Kidney (tissue), 14 donors: ENCODE measurements around the gene DCLK1. TPM values are rescaled to one million over a fixed set of nuclear protein-coding genes. Genes with fewer than 3 reads are reported as not detected.

ENCODE experiments used
- DNase-seq, 5 donors: peaks; one replicate each; pipeline ENCODE4 v3.0.0-alpha.2; 2013 to 2020
- FAIRE-seq: peaks from 2 replicates; lab custom pipeline; 2012; peaks lifted over from hg19 to GRCh38; lab: Jason Lieb, UNC
- H3K27ac ChIP-seq, 2 donors: one replicate each; pipeline ENCODE4 v1.7.0; 2013; ENCODE audit warnings: low read depth in 2 of 2, low read length in 2 of 2, inconsistent platforms in 1 of 2
- H3K27me3 ChIP-seq: one replicate; pipeline ENCODE4 v1.7.1; 2013; ENCODE audit warnings: low read length, inconsistent platforms; ENCODE audit not compliant: control insufficient read depth, insufficient read depth
- H3K36me3 ChIP-seq, 3 donors: one replicate each; pipeline versions ENCODE4 v1.7.0 to v1.7.1; 2013; ENCODE audit warnings: low read length in 3 of 3, control low read depth in 1 of 3, inconsistent platforms in 1 of 3; ENCODE audit not compliant: insufficient read depth in 3 of 3, control insufficient read depth in 2 of 3
- H3K4me1 ChIP-seq, 3 donors: one replicate each; pipeline versions ENCODE4 v1.7.0 to v1.7.1; 2013; ENCODE audit warnings: low read length in 3 of 3, inconsistent platforms in 1 of 3, low read depth in 1 of 3; ENCODE audit not compliant: control insufficient read depth in 2 of 3, insufficient read depth in 2 of 3
- H3K4me3 ChIP-seq, 3 donors: one replicate each; pipeline versions ENCODE4 v1.7.0 to v1.8.1; 2013; ENCODE audit warnings: low read length in 3 of 3, control low read depth in 1 of 3, inconsistent platforms in 1 of 3
- H3K9ac ChIP-seq, 3 donors: one replicate each; pipeline versions ENCODE4 v1.7.0 to v1.7.1; 2013; ENCODE audit warnings: low read length in 3 of 3, control low read depth in 1 of 3, inconsistent platforms in 1 of 3
- H3K9me3 ChIP-seq, 3 donors: one replicate each; pipeline versions ENCODE4 v1.7.0 to v1.7.1; 2013; ENCODE audit warnings: low read length in 3 of 3, control low read depth in 1 of 3, inconsistent platforms in 1 of 3; ENCODE audit not compliant: control insufficient read depth in 2 of 3, insufficient read depth in 1 of 3
- CTCF ChIP-seq: IDR thresholded peaks from 3 replicates; pipeline ENCODE4 v1.5.1; 2012; ENCODE audit warnings: mild to moderate bottlenecking, moderate library complexity, borderline replicate concordance; ENCODE audit not compliant: insufficient read depth; ENCODE audit errors: extremely low read depth
- intact Hi-C: fragments of 100-400 bp; cut with DNase I; formaldehyde crosslinking; loops from one replicate; pipeline ENCODE4 v1.11.1; 2022
- polyA plus RNA-seq: library from polyadenylated mRNA; stranded (reverse); fragments of 350-450 nt; fragmentation: Illumina TruSeq; extraction: RNeasy Lipid Tissue Mini Kit (QIAGEN cat#74804); gene quantifications from one replicate; pipeline ENCODE4 v1.2.3, GENCODE V29; 2014; ENCODE audit warnings: low read depth, low replicate concordance; ENCODE audit not compliant: insufficient read depth
- total RNA-seq: library from RNA; stranded (reverse); fragmentation: NEBNext Ultra II Directional; extraction: Animal tissue kit (Norgen Biotek cat#: 25700); gene quantifications from one replicate; pipeline ENCODE4 v1.2.1, GENCODE V29; 2021
- donor health status: control.
- donor health status: control.
- donor health status: control.
- donor health status: control.
- donor health status: control.
- donor health status: DM: yes; HTN: yes; CAD: no.
- donor health status: Normal renal cell carcinoma (clear cell type).

DCLK1 gene
- total and polyA plus RNA-seq, 2 donors from 2014 or later: 0.73 to 8.3 TPM

- no peaks in the 10 kb centered on the region for H3K27me3 ChIP-seq
Observed at GRCh38 chr13:36142735-36143134, 11.6 kb upstream of the DCLK1 start.

GRCh38 chr13:36135876-36136275, 4.7 kb upstream of the DCLK1 start:
- no peaks in the 10 kb centered on the region for H3K4me1 ChIP-seq
- H3K27me3 ChIP-seq: no peaks in the 10 kb centered on the region
- no peak for TF ChIP-seq CTCF
- DNase-seq: no peak
- H3K27ac ChIP-seq: no peak overlapping the region
- H3K36me3 ChIP-seq: no peaks in the 10 kb centered on the region
- no peak overlapping the region for H3K4me3 ChIP-seq
- FAIRE-seq: no peak
- no peaks in the 10 kb centered on the region for H3K9me3 ChIP-seq
- no peak overlapping the region for H3K9ac ChIP-seq
- intact Hi-C loops: no loop called here

More at GRCh38 chr13:36142735-36143134, 11.6 kb upstream of the DCLK1 start:
- Histone ChIP-seq H3K27ac (no peak overlapping the region), H3K36me3 (no peaks in the 10 kb centered on the region), H3K4me1 (no peaks in the 10 kb centered on the region), H3K4me3 (no peak overlapping the region), H3K9me3 (no peaks in the 10 kb centered on the region), H3K9ac (no peak overlapping the region)
- no peak for FAIRE-seq
- DNase-seq: no peak
- TF ChIP-seq CTCF: no peak
- intact Hi-C loops: no loop called here

- TF ChIP-seq CTCF: no peak
- Histone ChIP-seq H3K9ac (no peak overlapping the region), H3K4me1 (no peaks in the 10 kb centered on the region), H3K27ac (no peak overlapping the region), H3K4me3 (no peak overlapping the region), H3K9me3 (no peaks in the 10 kb centered on the region), H3K27me3 (peaks cover 4% of the 10 kb centered on the region), H3K36me3 (no peaks in the 10 kb centered on the region)
- intact Hi-C loops: no loop called here
- no peak for FAIRE-seq
- DNase-seq: peak in 1 of 5 donors; percentile 25
Observed at GRCh38 chr13:36134632-36135031, 3.5 kb upstream of the DCLK1 start.
